ENCODE measurements around the gene LDLRAD4.

DNA sequence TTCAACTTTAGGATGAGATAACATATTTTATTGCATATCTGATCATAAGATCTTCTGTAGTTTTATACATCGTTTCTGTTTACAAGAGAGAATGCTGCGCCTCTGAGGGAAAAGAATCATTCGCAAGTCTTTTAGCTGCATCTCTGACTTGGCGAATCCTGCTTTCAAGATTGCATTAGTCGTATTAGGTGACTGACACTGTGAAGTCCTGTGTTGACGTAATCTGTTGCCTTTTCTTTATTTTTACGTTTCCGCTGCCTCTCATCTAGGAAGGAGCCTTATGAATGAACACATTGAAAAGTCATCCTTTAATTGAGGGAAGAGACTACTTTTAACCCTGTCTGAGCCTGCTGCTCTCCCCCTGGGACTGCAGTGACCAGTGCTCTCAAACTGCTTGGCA lies 101.5 kb downstream of the LDLRAD4 start:
- TF ChIP-seq, protein P1, sequence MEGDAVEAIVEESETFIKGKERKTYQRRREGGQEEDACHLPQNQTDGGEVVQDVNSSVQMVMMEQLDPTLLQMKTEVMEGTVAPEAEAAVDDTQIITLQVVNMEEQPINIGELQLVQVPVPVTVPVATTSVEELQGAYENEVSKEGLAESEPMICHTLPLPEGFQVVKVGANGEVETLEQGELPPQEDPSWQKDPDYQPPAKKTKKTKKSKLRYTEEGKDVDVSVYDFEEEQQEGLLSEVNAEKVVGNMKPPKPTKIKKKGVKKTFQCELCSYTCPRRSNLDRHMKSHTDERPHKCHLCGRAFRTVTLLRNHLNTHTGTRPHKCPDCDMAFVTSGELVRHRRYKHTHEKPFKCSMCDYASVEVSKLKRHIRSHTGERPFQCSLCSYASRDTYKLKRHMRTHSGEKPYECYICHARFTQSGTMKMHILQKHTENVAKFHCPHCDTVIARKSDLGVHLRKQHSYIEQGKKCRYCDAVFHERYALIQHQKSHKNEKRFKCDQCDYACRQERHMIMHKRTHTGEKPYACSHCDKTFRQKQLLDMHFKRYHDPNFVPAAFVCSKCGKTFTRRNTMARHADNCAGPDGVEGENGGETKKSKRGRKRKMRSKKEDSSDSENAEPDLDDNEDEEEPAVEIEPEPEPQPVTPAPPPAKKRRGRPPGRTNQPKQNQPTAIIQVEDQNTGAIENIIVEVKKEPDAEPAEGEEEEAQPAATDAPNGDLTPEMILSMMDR (conservative IDR thresholded peaks at IDR 0.05; ENCODE audit: low read depth in 2 of 2) = no peak
- TF ChIP-seq POLR2AphosphoS5 (IDR thresholded peaks at IDR 0.05; ENCODE audit: low read depth) (no peak), EZH2 (IDR thresholded peaks at IDR 0.05; ENCODE audit: low read depth, unreplicated experiment) (no peak), JUNB (IDR thresholded peaks at IDR 0.05; ENCODE audit: unreplicated experiment) (no peak), STAT1 (IDR thresholded peaks at IDR 0.05; ENCODE audit: unreplicated experiment) (no peak), CREB1 (CRISPR knock-in tag; IDR thresholded peaks at IDR 0.05; ENCODE audit: low read depth) (no peak), EZH2phosphoT487 (IDR thresholded peaks at IDR 0.05; ENCODE audit: unreplicated experiment) (no peak)
- TF ChIP-seq, protein P2, sequence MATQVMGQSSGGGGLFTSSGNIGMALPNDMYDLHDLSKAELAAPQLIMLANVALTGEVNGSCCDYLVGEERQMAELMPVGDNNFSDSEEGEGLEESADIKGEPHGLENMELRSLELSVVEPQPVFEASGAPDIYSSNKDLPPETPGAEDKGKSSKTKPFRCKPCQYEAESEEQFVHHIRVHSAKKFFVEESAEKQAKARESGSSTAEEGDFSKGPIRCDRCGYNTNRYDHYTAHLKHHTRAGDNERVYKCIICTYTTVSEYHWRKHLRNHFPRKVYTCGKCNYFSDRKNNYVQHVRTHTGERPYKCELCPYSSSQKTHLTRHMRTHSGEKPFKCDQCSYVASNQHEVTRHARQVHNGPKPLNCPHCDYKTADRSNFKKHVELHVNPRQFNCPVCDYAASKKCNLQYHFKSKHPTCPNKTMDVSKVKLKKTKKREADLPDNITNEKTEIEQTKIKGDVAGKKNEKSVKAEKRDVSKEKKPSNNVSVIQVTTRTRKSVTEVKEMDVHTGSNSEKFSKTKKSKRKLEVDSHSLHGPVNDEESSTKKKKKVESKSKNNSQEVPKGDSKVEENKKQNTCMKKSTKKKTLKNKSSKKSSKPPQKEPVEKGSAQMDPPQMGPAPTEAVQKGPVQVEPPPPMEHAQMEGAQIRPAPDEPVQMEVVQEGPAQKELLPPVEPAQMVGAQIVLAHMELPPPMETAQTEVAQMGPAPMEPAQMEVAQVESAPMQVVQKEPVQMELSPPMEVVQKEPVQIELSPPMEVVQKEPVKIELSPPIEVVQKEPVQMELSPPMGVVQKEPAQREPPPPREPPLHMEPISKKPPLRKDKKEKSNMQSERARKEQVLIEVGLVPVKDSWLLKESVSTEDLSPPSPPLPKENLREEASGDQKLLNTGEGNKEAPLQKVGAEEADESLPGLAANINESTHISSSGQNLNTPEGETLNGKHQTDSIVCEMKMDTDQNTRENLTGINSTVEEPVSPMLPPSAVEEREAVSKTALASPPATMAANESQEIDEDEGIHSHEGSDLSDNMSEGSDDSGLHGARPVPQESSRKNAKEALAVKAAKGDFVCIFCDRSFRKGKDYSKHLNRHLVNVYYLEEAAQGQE (IDR thresholded peaks at IDR 0.05; ENCODE audit: unreplicated experiment) = no peak

Measured in GM23338 (cell line).